ENCODE results near the gene STK32C.
"Not testable (repeated sequence)": the region's sequence is repeated elsewhere in the genome, so short reads cannot be mapped to it uniquely, and the experiment has no call there.

STK32C gene

DNA sequence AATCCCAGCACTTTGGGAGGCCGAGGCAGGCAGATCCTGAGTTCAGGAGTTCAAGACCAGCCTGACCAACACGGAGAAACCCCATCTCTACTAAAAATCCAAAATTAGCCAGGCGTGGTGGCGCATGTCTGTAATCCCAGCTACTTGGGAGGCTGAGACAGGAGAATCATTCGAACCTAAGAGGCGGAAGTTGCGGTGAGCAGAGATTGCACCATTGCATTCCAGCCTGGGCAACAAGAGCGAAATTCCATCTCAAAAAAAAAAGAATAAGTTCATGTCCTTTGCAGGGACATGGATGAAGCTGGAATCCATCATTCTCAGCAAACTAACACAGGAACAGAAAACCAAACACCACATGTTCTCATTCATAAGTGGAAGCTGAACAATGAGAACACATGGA, 7.1 kb upstream of the STK32C start:
- not testable (repeated sequence) for DNase-seq

DNA sequence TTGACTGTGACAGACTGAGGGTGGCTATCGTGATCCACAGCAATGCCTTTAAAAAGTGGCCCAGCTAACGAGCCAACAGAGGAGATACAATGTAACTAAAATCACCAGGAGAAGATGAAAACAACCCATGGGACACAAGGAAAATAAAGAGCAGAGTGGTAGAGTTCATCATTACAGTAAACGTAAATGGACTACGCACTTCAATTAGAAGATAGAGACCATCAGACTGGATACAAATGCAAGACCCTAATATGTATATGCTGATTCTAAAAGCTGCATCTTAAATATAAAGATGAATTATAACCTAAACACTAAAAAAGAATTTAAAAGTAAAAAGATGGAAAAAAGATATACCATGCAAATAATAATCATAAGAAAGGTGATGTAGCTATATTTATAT, 6.6 kb upstream of the STK32C start:
- no peak for DNase-seq

DNA sequence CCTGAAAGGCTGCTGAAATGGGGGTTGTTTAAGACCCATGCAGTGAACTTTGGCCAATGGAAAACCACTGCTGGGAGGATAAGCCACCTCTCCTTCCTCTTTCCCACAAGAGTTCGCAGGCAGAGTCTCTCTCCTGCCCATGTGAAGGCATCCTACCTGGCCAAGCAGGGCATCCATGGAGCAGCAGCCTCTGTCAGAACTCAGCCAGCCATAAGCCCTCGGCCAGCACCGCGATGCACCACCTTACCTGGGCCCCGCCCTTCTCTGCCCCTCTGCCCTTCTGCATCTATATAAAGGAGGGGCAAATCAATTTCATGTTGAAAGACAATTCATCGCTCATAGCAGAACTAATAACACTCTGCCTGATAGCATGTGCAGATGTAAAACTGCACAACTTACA, 6.1 kb upstream of the STK32C start:
- no peak for DNase-seq

DNA sequence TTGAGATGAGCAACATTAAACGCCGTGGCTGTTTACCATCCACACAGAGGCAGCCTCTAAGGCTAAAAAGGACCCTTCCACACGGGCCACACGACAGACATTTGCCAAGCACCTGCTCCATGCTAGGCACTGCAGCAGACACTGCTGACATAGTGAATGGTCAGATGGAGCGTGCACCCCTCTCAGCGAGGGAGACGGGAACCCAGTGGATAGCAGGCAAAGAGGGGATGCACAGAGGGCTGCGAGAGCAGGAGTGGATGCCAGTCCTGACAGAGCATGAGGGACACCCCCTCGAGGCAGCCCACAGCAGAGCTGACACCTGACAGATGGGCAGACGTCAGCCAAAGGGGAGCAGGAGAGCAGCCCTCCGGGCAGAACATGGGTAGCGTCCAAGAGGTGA, 5.6 kb upstream of the STK32C start:
- DNase-seq: no peak

DNA sequence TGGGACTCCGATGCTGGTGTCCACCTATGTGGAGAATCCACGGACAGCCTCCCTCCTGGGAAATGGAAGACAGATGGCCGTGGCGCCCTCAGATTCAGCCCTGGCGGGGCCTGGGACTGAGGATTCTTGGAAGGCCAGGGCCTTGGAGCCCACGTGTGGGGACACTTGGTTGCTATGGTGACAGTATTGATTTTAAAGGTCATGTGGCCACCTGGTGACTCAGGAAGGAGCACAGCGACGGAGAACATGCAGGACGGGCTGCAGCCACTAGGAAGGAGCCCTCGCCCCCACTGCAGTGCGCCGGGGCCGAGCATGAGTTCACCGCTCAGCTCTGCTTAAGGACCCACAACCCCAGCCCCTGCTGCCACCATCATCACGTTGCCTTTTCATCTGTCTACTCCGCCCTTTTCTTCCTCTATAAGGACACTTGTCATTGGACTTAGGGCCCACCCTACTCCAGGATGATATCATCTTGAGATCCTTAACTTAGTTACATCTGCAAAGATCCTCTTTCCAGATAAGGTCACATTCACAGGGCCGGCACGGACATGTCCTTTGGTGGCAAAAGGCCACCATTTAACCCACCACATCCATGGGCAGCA, 3.7 kb upstream of the STK32C start:
- peak; percentile 31 for DNase-seq

DNA sequence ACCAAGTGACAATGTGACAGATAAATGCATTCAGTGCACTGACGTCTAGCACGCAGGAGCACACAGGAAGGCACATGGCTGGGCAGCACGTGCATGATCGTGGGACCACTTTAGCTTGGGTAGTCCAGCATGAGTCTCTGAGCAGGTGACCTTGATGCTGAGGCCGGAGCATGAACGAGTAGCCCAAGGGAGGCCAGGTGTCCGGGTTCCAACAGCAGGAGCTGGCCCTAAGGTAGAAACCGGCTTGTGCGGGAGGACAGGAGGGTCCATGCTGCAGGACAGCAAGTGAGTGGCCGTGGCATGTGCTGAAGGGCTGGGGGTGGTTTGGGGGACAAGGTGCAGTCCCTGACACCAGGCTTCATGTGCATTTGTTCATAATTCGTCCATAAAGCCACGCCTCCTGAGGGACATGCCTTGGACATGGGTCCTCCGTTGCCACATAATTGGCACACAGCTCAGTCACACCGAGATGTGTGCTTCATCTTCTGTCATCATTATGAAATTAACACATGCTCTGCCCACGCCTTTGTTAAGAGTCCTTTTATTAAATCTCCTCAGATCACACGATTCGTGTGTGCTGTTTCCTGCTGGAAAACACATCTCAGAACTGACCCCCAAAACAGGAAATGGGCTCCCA, 3.1 kb upstream of the STK32C start:
- no peak for DNase-seq

DNA sequence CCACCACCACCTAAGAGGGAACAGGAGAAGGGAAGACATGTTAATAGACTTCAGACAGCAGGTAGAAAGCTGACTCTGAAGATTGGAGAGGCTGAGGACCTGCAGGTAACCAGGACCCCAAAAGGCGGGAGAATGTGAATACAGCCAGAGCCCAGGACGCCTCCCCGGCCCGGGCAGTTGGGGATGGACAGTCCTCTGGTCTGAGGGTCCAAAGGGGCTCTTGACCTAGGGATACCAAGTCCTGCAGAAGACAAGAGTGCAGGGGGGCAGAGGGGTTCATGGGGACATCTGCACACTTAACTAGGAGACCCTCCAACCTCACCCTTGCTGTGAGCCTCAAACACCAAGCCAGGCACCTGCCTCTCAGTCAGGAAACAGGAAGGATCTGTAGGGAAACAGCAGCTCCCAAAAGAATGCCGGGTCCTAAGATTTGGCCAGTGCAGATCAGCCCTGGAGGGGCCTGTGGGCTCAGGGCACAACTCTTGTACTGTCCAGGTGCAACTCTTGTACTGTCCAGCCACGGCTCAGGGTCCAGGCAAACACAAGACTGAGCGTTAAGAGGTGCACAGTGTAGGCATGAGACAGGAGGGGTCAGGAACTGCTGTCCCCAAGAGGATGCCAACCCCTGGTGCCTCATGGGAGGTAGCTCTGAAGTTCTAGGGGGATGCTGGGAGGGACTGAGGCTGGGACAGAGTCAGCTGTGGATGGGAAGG, 2.3 kb upstream of the STK32C start:
- DNase-seq: no peak

DNA sequence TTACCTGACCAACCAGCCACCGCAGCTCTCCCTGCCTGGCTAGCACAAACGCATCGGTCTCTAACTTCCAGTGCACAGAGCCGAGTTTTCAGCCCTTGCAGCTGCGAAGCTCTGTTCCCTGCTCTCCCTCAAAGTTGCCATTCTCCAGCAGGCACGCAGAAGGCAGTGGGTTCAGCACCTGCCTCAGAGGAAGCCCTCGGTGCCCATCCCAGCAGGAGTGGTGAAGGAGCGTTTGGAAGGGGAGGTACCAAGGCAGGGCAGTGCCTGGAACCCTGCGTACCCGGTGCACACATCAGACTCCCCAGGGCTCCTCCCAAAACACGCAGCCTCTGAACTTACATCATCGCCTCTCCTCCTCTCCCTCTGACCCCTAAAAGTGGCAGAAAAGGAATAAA, 1.7 kb upstream of the STK32C start:
- DNase-seq: no peak

DNA sequence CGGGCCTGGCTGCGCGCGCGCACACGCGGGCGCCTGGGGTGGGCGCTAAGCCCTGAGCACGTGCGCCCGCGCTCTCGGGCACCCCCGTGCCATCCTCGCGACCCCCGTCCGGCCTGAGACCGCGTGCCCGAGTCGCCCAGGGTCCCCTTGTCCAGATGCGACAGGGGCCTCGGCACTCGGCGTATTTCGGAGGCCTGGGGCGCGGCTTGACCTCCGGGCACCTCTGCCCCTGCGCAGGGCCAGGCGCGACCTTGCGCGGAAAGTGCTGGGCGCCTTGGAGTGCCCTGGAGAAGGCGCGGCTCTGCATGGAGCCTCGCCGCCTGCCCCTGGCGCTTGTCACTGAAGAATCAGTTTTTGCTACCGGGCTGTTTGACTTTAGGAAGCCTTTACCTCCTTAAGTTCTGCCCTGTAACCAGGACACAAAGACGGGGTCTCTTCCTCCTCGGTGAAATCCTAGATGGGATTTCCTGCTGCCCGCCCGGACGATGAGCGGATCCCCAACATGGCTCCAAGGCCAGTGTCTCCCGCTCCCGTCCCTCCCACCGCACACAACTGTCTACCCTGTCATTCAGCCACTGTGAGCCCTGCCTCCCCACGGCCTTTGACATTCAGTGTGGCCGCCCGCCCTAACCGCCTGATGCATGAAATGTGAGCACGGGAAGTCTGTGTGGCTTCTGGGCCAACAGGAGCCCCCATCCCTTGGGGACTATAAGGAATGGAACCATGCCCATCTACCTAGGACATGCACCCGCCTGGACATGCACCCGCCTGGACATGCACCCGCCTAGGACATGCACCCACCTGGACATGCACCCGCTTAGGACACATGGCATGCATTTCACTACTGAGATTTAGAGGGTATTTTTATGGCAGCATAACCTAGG, 1.1 kb upstream of the STK32C start:
- DNase-seq: no peak

DNA sequence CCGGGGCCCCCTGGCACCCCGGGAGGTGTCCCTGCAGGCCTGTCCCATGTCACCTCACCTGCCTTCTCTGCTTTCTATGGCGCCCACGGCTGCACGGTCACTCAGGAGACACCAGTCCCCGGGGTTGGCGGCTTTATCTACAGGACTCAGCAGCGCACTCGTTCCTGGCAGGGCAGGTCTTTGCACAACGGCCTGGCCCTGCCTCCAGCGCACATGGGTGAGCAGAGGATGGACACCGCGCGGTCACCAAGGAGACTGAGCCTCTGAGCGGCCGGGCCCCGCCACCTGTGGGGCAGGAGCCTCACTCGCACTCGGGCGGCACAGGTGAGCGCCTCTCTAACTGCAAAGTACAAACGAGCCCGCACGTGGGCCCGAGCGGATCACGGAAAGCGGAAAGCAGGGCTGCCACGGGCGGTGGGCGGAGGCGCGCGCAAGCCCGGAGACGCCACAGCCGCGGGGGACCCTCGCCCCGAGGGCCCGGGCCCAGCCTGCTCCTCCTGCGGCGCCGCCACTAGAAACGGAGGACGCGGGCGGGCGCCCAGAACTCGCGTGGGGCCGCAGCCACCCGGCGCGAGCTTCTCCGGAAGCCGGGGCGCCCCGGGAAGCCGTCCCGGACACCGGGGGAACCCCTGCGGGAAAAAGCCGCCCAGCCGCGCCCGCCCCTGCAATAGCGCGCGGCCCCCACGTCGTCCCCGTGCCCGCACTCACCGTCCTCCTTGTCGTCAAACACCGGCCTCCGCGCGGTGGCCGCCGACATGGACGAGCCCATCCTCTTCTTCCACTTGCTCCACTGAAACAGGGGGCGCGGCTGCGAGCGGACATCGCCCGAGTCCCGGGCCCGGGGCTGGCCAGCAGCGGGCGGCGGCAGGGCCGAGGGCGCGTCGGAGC, 642 bp downstream of the STK32C start:
- peak; percentile 30 for DNase-seq

DNA sequence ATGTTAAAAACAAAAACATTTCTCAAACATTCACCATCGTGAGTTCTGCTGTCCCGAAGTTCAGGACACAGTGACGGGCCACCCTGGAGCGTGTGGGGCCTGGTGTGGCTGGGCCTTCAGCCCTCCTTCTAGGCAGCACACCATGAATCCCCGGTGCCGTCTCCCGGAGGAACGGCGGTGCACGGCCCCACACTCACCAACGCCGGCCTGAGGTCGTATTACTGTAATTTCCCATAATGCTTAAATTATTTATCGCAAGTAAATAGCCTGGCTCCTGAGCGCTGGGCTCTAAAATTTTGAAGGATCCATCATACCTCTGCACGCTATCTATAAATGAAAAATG, 1.4 kb downstream of the STK32C start:
- DNase-seq: no peak

DNA sequence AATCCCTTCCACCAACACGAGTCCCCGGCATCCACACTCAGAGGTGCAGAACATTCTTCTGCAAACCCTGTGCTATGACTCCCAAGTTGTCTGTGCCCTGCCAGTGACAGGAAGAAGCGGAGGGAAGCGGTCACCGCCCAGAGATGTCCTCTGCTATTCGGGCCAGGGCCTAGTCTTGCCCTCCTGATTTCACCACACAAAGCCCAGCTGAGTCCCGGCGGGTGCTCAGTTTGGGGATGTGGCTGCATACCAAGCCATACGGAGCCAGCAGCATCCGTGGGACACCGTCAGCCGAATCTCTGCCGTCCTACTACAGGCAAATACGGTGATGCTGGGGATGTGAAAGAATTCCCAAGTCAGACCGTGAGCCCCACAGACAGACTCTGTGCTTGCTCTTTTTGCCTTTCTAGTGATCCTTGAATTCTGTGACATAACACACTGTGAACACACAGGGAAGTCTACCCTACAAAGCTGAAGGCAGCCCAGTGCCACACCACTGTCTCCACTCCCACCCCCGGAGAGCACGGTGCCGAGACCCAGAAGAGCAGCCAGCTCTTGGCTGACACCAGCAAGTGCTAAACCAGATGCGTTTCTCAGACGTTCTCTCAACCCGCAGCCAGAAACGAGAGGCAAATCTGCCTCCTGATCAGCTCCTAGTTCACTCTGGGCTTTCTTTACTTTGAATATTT, 2.0 kb downstream of the STK32C start:
- no peak for DNase-seq

DNA sequence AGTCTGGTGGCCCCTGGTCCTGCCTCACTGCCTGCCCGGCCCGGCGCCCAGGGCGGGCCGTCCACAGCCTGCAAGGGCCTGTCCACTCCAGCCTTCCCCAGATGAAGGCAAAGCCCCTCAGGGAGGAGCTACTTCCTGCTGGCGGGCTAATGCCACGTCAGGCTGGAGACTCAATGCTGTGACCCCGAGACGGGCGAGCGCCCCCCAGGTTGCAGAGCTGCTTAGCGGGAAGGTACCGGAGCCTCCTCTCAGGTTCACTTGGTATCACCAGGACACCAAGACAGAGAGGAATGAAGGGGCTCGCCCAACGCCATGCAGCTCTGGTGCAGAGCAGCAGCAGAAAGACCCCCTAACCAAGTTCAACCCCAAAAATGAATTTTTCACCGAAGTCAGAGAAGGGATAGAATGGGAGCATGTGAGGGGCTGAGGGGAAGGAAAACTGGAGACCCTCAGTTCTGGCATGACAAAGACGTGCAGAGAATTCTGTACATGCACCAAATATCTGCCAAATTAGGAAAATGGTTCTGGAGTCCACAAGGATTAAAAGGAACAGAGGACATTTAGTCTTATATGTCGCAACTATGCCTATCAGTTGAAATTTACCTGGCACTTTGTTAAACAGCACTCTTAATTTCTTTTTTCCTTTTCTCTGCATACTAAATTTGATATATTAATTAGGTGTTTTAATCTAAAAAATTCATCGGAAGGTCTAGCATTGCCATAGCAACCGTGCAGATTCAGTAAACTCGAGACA, 2.8 kb downstream of the STK32C start:
- no peak for DNase-seq

DNA sequence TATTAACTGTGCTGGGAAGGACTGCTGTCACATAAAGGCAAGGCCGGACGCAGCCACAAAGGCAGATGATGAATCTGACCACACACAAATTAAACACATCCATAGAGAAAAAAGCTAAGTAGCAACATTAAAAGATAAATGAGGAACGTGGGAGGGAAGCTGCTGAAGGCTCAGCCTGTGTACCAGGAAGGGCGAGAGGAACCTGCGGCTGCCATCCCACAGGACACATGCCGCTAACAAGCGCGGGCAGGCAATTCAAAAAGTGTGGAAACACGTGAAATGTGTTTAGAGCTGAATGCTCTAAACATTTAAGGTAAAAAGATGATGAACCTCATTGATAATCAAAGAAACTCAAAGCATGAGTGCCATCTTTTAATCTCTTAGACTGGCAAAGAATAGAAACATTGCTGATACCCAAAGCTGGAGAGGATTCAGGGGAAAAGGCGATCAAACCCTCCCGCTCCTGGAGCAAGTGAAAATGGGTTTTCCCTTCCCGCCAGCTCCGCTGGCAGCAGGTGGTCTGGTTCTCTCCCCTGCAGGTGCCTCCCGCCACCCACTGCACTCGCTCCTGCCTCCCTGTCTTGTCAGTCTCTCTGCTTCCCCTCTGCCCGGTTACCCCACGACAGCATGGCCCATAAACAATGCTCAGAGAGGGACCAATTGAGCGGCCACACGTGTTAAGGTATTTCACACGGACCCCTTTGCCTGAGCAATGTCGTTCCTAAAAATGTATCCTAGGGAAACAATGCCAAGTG, 4.2 kb downstream of the STK32C start:
- no peak for DNase-seq

DNA sequence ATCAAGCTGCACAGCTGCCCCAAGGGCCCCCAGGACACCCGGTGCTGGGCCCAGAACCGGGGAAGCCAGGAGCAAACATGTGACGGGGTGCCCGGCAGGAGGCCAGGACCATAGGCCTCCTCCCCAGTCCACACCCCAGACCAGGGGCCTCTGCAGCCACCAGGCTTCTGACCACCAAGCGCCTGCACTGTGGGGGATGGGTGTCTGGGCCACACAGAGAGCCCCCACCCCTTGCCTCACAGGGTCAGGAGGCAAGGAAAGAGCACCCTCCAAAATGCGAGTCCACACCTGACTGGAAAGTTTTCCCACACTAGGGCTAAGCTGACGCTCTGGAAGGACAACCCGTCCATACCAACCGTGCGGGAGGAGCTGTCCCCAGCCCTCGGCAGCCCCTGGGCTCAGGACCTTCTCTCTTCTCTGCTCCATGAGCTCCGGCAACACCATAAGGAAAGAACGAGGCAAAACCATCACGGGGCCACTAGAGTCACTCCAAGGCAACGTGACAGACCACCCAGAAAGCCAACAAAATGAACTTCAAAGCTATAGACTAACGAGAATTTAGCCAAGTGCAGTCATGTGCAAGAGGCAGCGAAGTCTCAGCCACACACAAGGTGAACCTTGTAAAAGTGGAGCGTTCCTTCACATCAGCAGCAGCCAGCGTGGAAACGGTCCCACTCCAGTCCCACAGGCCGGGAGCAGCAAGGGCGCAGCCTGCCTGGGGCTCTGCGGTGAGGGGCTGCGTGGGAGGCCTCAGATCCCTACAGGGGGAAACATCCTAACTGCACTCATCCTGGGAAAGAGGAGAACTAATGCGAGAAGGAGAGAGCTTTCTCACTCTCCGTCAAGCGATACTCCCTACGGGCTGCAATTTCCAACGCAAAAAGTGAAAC, 5.1 kb downstream of the STK32C start:
- no peak for DNase-seq

DNA sequence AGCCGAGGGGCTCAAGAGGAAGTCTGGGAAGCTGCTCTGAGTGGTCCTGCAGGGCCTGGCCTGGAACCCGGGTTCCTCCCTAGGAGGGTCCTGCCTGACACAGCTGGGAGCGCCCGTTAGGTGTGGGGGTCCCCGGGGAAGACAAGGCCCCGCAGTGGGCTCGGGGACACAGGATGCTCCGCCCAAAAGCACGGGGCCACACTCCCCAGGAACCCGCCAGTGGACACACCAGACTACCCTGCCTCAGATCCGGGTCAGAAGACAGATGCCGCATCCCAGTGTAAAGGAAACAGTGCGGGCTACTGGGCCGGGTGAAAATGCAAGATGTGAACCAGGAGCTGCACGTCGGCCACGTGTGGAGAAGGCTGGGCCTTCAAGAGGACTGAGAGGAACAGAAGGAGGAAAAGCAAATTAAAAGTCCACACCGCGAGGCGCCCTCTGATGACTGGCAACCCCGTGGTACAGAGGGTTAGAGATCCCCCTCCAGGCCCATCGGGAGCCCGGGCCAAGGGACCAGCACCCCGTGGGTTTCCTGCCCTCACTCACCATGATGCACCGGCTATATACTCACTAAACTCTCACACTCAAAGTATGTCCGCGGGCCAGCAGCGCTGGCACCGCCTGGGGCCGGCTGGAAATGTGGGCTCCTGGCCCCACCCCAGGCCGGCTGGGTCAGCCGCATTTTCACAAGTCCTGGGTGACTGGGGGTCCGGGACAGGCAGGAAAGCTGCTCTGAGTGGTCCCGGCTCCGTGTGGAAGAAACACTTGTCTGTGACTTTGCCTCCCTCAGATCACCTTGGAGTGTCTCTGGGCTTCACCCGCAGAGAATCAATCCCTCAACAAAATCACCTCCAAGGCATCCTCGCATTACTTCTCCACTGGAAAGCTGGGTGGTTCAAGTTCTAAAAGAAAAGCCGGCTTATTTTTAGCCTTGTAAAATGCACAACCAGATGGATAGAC, 6.1 kb downstream of the STK32C start:
- no peak for DNase-seq

DNA sequence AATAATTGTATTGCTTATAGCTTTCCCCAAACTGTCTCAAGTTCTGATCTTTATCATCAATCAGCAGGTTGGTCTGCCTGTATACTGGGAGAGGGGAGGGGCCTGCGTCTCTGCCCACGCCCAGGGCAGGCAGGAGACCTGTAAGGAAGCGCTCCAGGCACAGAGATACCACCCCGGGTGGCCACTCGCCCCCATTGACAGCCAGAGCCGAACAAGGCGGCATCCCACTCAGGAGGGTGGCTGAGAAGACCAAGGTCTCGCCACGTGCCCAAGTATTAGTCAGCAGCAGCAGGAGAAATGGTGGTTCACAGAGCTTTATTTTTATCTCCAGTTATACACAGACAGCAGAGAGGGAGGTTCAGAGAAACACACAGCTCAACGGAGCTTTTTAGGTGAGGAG, 7.2 kb downstream of the STK32C start:
- no peak for DNase-seq
